OCI-LY1 (cell line): ENCODE measurements around the gene HTR4.

Source experiments
- H2AFZ ChIP-seq: fragments of 200-600 bp; sonication (generic), shearing (Covaris generic); 2 replicates; pipeline ENCODE4 v1.6.0; 2014; ENCODE audit warnings: antibody characterized with exemption, mild to moderate bottlenecking, low read length
- H3F3A ChIP-seq: fragments of 200-600 bp; sonication (generic), shearing (Covaris generic); 2 replicates; pipeline ENCODE4 v1.6.0; 2014; ENCODE audit warnings: mild to moderate bottlenecking, antibody characterized with exemption, low read length, moderate library complexity; ENCODE audit not compliant: insufficient read depth
- H3K27ac ChIP-seq: fragments of 200-600 bp; sonication (generic); 2 replicates; pipeline ENCODE4 v1.5.1; 2014; ENCODE audit warnings: low read length, mixed run types, mild to moderate bottlenecking, low read depth; ENCODE audit not compliant: poor library complexity, severe bottlenecking
- H3K27me3 ChIP-seq: fragments of 200-600 bp; sonication (generic); 2 replicates; pipeline ENCODE4 v1.6.0; 2014; ENCODE audit warnings: antibody characterized with exemption, mild to moderate bottlenecking, low read length, moderate library complexity; ENCODE audit not compliant: insufficient read depth
- H3K36me3 ChIP-seq: fragments of 200-600 bp; sonication (generic); 2 replicates; pipeline ENCODE4 v1.6.1; 2014; ENCODE audit warnings: mild to moderate bottlenecking, antibody characterized with exemption, low read length, moderate library complexity, mixed read lengths; ENCODE audit not compliant: insufficient read depth
- H3K4me1 ChIP-seq: fragments of 200-600 bp; sonication (generic); 2 replicates; pipeline ENCODE4 v1.5.1; 2014; ENCODE audit warnings: mild to moderate bottlenecking, low read length, moderate library complexity; ENCODE audit not compliant: insufficient read depth, severe bottlenecking
- H3K4me2 ChIP-seq: fragments of 200-600 bp; sonication (generic), shearing (Covaris generic); 2 replicates; pipeline ENCODE4 v1.6.1; 2014; ENCODE audit warnings: low read length
- H3K4me3 ChIP-seq: fragments of 200-600 bp; sonication (generic); 2 replicates; pipeline ENCODE4 v1.5.1; 2014; ENCODE audit warnings: low read length, low read depth, mild to moderate bottlenecking, mixed read lengths; ENCODE audit not compliant: poor library complexity, severe bottlenecking
- H3K79me2 ChIP-seq: fragments of 200-600 bp; shearing (Covaris generic); 2 replicates; pipeline ENCODE4 v1.6.1; 2016; ENCODE audit warnings: mixed run types, low read length, mixed read lengths; ENCODE audit not compliant: insufficient read depth
- H3K9ac ChIP-seq: fragments of 200-600 bp; sonication (generic), shearing (Covaris generic); 2 replicates; pipeline ENCODE4 v1.6.1; 2014; ENCODE audit warnings: mild to moderate bottlenecking, low read length, mixed read lengths
- H3K9me2 ChIP-seq: fragments of 200-600 bp; sonication (generic), shearing (Covaris generic); 2 replicates; pipeline ENCODE4 v1.6.1; 2014; ENCODE audit warnings: low read depth, mild to moderate bottlenecking, low read length, mixed read lengths
- H3K9me3 ChIP-seq: fragments of 200-600 bp; shearing (Covaris generic); 2 replicates; pipeline ENCODE4 v1.6.1; 2014; ENCODE audit warnings: low read length, mixed read lengths
- H4K20me1 ChIP-seq: fragments of 200-600 bp; sonication (generic), shearing (Covaris generic); 2 replicates; pipeline ENCODE4 v1.6.0; 2016; ENCODE audit warnings: mild to moderate bottlenecking, low read length; ENCODE audit not compliant: insufficient read depth
- CTCF ChIP-seq: fragments of 200-600 bp; sonication (generic), shearing (Covaris generic); IDR thresholded peaks from 2 replicates; pipeline ENCODE4 v1.5.1; 2017; ENCODE audit warnings: mild to moderate bottlenecking, antibody characterized with exemption, low read length, moderate library complexity, mixed read lengths
- EZH2 ChIP-seq: fragments of 200-600 bp; sonication (generic), shearing (Covaris generic); IDR thresholded peaks from 2 replicates; pipeline ENCODE4 v1.8.0; 2017; ENCODE audit warnings: borderline replicate concordance, mixed run types, mild to moderate bottlenecking, antibody characterized with exemption, low read length, moderate library complexity, mixed read lengths

HTR4 gene

GRCh38 chr5:148512498-148512897 lies 141.8 kb downstream of the HTR4 start:
- H4K20me1 ChIP-seq, result no peaks in the 10 kb centered on the region
- H3F3A ChIP-seq, result no peaks in the 10 kb centered on the region
- H3K4me3 ChIP-seq, result no peak overlapping the region
- no peak overlapping the region for H3K4me2 ChIP-seq
- H3K4me1 ChIP-seq, result no peaks in the 10 kb centered on the region
- no peaks in the 10 kb centered on the region for H3K36me3 ChIP-seq
- no peak for TF ChIP-seq CTCF
- no peak for TF ChIP-seq EZH2
- H3K9ac ChIP-seq, result no peak overlapping the region
- no peaks in the 10 kb centered on the region for H3K9me2 ChIP-seq
- H3K27me3 ChIP-seq, result no peaks in the 10 kb centered on the region
- H3K27ac ChIP-seq, result no peak overlapping the region
- H3K9me3 ChIP-seq, result no peaks in the 10 kb centered on the region
- H2AFZ ChIP-seq, result no peak overlapping the region
- H3K79me2 ChIP-seq, result no peaks in the 10 kb centered on the region

- no peak overlapping the region for H3K9ac ChIP-seq
- no peak overlapping the region for H3K4me3 ChIP-seq
- H3K79me2 ChIP-seq, result no peaks in the 10 kb centered on the region
- no peak overlapping the region for H3K27ac ChIP-seq
- no peak overlapping the region for H3K4me2 ChIP-seq
- H3K4me1 ChIP-seq, result no peaks in the 10 kb centered on the region
- no peaks in the 10 kb centered on the region for H3K36me3 ChIP-seq
- TF ChIP-seq EZH2, result no peak
- no peak for TF ChIP-seq CTCF
- no peaks in the 10 kb centered on the region for H3K9me2 ChIP-seq
- no peaks in the 10 kb centered on the region for H4K20me1 ChIP-seq
- no peaks in the 10 kb centered on the region for H3F3A ChIP-seq
- H3K9me3 ChIP-seq, result no peaks in the 10 kb centered on the region
- no peak overlapping the region for H2AFZ ChIP-seq
- H3K27me3 ChIP-seq, result no peaks in the 10 kb centered on the region
These were observed 142.4 kb downstream of the HTR4 start for GRCh38 chr5:148511810-148512347.

GRCh38 chr5:148509893-148510292 lies 144.4 kb downstream of the HTR4 start:
- H3K27ac ChIP-seq, result no peak overlapping the region
- H3K4me3 ChIP-seq, result no peak overlapping the region
- H3K9me3 ChIP-seq, result no peaks in the 10 kb centered on the region
- H2AFZ ChIP-seq, result no peak overlapping the region
- H3K36me3 ChIP-seq, result no peaks in the 10 kb centered on the region
- no peaks in the 10 kb centered on the region for H4K20me1 ChIP-seq
- no peaks in the 10 kb centered on the region for H3K27me3 ChIP-seq
- no peaks in the 10 kb centered on the region for H3K4me1 ChIP-seq
- no peak overlapping the region for H3K4me2 ChIP-seq
- no peaks in the 10 kb centered on the region for H3K9me2 ChIP-seq
- no peak overlapping the region for H3K9ac ChIP-seq
- TF ChIP-seq EZH2 (no peak), CTCF (no peak)
- no peaks in the 10 kb centered on the region for H3K79me2 ChIP-seq
- H3F3A ChIP-seq, result no peaks in the 10 kb centered on the region
